Activated T-cell treated with anti-CD3 and anti-CD28 coated beads, Interleukin-2, amount 50 U/mL, for 1 hour (primary cell): Measurements from ENCODE around the gene PRF1.
"Not testable (repeated sequence)": the region's sequence is repeated elsewhere in the genome, so short reads cannot be mapped to it uniquely, and the experiment has no call there.

ENCODE experiments used
- DNase-seq: peaks from one replicate; pipeline ENCODE4 v3.0.0-alpha.2; 2020

The PRF1 gene

DNA sequence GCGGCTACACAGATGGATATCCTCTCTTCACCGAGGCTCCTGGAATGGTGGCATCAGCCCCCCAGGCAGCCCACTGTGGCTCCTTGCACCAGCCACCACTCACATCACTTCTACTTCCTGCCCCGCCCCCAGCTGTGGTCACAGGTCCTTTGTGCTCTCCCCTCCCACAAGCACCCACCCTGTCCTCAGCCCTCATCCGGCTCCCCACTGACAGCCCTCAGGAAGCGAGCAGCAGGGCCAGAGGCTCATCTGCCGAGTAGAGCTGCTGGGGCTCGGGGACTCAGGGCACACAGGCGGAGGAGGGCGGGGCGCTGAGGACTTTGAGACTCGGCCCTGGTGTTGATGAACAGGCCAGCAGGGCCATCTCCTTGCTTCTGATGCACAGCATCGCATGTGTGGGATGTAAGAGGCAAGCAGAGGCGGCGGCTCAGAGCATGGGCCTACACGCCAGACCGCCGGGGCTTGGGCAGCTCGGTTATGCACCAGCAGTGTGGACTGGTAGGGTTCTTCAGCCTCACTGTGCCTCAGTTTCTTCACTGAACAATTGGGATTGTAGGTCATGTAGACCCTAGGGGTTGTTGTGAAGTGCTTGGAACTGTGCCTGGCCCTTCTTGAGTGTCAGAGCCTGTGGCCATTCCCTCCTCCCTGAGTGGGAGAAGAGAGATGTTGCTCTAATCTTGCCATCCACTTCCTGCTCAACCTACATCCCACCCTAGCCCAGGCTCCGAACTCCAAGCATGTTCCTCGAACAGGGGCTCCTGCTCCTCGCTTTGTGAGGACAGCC is at the start of gene PRF1:
TSS of gene PRF1 (minus strand) at position 77 of the 784 bp plus-strand sequence. CDS start 1,839 bp downstream, outside the sequence.
- peak; percentile 69 for DNase-seq

DNA sequence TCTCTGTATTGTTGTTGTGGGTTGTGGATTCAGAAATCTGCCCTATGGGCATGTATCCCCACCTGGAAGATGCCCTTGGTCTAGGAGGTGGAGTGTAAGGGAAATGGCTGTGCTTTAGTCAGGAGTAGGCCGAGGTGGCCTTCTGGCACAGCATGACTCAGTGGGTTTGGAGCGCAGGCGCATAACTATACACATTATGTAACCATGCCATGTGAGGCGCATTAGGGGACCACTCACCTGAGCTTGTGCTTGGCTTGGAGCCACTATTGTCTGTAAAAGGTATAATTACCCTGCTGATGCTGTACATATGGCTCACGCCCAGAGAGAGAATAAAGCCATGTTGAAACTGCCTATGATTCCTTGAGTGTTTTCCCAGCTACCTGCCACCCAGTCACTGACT is 49.1 kb upstream of the PRF1 start:
- DNase-seq: no peak

DNA sequence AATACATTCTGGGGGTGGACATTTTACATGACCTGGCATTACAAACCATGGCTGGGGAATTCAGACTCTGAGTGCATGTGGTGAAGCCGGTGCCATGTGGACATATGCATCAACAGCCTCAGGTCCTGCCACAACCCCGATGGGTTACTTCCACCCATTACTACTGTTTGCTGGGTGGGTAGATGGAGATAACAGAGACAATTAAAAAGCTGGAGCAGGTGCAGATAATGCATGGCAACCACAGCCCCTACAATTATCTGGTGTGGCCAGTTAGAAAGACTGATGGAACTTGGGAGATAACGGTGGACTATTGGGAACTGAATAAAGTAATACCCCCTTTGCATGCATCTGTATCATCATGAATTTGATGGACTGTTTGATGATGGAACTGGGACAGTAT is 48.2 kb upstream of the PRF1 start:
- DNase-seq: no peak

DNA sequence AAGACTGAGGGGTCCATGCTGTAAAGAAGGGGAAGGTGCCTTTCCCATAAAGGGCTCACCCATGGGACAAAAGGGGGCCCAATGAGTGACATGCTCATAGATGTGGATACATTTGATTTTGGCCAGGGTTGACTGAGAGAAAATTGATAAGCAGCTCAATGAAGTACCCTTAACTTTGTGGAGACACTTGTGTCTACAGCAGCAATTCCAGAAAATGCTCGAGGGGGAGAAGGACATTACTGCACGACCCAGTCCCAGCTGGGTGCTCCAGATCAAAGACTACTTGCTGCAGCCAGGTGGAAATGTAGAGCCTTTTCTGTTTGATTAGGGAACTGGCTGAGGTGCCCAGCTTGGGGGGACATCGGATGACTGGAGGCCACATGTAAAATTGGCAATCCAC is 47.6 kb upstream of the PRF1 start:
- DNase-seq: no peak

DNA sequence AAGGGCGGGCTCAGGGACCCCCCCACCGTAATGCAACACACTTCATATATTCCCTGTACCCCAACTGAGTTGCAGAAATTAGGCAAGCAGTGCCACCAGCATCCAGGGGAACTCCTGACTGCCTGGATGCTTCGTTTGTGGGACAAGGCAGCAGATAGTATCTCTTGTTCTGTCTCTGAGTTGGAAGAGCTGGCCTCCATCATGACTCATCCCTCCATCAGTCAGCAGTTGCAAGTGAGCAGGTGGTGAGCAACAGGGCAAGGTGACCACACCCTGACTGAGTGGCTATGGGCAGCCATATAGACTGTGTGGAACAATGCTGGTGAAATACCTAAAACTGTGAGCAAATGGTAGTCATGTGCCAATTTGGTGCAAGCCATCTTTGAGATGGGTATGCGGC is 47.0 kb upstream of the PRF1 start:
- DNase-seq: no peak

DNA sequence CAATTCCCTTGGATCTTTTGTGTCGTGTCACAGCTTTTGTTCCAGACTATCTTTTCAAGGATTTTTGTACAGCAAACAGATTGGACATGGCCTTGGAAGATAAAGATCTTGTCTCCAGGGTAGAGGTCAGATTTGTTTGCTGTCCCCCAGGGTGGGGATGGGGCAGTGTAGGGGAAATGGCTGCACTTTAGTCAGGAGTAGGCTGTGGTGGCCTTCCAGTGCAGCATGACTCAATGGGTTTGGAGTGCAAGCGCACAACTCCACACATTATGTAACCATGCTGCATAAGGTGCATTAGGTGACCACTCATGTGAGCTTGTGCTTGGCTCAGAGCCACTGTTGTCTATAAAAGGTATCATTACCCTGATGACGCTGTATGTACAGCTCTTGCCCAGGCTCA is 45.9 kb upstream of the PRF1 start:
- no peak for DNase-seq

DNA sequence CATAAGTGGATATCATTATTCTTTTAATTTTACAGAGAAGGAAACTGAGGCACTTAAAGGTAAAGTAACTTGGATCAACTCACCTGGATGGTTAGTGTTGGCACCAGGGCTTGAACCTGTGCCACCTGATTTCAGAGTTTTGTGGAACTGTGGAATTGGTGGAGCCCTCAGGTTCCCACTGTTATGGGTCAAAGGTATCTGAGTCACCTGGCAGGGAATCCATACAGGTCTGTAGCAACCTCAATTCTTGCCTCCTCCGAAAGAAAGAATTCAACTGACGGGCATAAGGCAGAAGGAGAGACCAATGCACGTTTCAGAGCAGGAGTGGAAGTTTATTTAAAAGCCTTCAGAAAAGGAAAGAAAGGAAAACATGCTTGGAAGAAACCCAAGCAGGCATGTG is 44.5 kb upstream of the PRF1 start:
- DNase-seq: no peak

DNA sequence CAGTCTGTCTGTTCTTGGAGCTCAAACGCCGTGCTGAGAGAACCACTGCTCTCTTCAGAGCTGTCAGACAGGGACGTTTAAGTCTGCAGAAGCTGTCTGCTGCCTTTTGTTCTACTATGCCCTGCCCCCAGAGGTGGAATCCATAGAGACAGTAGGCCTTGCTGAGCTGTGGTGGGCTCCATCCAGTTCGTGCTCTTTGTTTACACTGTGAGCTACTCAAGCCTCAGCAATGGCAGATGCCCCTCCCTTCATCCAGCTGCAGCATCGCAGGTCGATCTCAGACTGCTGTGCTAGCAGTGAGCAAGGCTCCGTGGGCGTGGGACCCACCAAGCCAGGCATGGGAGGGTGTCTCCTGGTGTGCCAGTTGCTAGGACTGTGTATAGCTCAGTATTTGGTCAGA is 42.4 kb upstream of the PRF1 start:
- DNase-seq: not testable (repeated sequence)

DNA sequence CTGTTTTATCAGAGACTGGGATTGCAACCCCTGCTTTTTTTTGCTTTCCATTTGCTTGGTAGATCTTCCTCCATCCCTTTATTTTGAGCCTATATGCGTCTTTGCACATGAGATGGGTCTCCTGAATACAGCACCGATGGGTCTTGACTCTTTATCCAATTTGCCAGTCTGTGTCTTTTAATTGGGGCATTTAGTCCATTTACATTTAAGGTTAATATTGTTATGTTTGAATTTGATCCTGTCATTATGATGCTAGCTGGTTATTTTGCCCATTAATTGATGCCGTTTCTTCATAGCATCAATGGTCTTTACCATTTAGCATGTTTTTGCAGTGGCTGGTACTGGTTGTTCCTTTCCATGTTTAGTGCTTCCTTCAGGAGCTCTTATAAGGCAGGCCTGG is 40.7 kb upstream of the PRF1 start:
- DNase-seq: not testable (repeated sequence)

DNA sequence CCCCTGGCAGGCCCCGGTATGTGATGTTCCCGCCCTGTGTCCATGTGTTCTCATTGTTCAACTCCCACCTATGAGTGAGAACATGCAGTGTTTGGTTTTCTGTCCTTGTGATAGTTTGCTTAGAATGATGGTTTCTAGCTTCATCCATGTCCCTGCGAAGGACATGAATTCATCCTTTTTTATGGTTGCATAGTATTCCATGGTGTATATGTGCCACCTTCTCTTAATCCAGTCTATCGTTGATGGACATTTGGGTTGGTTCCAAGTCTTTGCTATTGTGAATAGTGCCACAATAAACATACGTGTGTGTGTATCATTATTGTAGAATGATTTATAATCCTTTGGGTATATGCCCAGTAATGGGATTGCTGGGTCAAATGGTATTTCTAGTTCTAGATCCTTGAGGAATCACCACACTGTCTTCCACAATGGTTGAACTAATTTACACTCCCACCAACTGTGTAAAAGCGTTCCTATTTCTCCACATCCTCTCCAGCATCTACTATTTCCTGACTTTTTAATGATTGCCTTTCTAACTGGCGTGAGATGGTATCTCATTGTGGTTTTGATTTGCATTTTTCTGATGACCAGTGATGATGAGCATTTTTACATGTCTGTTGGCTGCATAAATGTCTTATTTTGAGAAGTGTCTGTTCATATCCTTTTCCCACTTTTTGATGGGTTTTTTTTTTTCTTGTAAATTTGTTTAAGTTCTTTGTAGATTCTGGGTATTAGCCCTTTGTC is 37.3 kb upstream of the PRF1 start:
- not testable (repeated sequence) for DNase-seq

DNA sequence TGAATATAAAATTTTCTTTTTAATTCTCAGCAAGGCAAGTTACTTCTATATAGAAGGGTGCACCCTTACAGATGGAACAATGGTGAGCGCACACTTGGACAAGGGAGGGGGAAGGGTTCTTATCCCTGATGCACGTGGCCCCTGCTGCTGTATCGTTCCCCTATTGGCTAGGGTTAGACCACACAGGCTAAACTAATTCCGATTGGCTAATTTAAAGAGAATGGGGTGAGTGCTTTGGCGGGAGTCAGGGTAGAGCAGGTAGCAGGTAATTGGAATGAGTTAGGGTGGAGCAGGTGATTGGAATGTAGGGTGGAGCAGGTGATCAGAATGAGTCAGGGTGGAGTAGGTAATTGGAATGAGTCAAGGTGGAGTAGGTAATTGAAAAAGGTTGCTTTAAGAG is 32.0 kb upstream of the PRF1 start:
- DNase-seq: not testable (repeated sequence)

DNA sequence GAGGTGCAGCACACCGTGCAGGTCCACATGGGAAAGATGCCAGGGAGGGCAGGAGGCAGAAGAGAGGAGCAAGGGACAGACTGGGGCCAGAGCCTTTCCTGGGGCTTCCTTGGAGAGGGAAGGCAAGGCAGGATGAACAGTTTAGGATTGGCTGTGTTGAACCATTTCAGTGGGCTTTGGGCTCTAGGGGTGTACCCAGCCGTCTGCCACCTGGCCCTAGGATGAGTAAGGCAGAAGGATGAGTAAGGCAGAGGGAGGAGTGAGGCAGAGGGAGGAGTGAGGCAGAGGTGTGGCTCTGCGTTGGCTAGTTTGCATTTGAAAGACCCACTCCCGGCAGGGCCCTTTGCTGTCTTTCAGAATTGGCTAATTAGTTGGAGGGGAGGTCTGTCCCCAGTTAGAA is 31.5 kb upstream of the PRF1 start:
- no peak for DNase-seq

DNA sequence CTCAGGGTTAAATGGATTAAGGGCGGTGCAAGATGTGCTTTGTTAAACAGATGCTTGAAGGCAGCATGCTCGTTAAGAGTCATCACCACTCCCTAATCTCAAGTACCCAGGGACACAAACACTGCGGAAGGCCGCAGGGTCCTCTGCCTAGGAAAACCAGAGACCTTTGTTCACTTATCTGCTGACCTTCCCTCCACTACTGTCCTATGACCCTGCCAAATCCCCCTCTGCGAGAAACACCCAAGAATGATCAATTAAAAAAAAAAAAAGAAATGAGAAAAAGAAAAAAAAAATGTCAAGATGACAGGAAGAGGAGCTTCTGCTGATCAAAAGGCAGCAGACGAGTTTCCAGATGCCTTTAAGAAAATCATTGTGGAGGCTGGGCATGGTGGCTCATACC is 29.2 kb upstream of the PRF1 start:
- DNase-seq: not testable (repeated sequence)

DNA sequence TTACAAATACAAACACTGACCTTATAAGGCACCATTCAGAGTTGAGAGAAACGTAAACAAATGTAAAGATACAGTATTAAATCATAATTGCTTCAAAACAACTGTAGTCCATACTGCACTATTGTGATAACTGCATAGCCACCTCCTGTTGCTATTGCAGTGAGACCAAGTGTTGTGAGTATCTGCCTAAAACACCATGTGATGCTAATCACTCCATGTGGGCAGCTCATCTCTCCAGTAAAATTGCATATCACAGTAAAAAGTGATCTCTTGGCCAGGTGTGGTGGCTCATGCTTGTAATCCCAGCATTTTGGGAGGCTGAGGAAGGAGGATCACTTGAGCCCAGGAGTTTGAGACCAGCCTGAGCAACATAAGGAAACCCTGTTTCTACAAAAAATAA is 26.8 kb upstream of the PRF1 start:
- DNase-seq: no peak

DNA sequence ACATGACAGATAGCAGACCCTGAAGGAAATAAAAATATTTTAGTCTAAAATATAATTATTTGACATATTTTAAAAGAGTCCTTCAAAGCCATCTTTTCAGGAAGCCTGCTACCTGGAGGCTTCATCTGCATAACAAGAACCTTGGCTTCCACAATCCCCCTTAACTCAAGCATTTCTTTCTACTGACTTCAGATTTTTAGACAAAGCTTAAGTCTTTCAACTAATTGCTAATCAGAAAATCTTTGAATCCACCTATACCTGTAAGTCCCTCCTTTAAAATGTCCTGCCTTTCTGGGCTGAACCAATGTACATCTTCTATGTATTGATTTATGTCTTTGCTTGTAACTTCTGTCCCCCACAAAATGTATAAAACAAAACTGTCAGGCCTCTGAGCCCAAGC is 23.5 kb upstream of the PRF1 start:
- no peak for DNase-seq

DNA sequence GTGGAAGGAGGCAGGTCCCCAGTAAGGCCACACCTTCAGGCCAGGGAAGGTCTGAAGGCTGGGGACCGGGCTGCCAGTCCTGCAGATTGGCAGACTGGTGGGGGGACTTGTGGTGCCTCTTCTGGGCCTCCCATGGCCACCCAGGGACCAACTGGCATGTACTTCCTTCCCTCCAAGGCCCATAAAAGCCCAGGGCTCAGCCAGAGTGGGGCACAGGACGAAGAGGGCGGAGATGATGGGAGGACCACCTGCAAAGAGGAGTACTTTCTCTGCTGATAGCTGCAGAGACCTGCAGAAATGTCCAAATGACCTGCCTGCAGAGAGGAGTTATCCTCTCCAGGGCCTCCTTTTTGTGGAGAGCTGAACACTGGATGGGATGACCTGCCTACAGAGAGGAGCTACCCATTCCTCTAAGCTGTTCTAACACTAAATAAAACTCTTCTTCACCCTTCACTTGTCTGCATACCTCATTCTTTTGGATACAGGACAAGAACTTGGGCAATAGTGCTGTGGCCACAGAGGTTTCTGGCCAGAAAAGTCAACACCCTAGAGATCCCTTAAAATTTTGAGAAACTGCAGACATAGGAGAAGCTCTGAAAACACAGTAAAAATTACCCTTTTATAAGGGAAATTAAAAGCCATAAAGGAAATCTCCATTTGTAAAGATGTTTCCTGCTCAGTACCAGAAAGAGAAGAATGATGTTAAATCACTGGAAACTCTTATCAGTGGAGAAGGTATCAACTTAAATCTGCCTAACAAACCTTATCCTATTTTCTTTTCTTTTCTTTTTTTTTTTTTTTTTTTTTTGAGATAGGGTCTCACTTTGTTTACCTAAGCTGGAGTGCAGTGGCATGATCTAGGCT is 20.7 kb upstream of the PRF1 start:
- DNase-seq: no peak

DNA sequence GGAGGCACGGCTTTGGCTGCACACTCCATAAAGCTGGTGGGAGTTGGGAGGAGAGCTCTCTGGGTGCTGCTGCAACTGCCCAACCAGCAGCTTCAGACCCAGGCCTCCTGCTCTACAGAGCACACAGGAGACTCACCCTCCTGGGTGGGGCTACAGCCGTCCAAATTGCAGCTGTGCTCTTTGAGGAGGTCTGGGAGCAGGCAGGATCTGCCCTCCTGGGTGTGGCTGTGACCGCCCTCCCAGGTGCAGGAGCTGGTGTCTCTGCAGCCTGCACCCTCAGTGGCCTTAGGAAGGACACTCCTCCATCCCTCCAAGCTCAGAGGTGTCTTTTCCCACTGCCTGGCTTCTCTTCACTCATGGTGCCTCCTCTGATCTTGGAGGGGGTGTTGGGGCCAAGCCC is 20.0 kb upstream of the PRF1 start:
- no peak for DNase-seq

DNA sequence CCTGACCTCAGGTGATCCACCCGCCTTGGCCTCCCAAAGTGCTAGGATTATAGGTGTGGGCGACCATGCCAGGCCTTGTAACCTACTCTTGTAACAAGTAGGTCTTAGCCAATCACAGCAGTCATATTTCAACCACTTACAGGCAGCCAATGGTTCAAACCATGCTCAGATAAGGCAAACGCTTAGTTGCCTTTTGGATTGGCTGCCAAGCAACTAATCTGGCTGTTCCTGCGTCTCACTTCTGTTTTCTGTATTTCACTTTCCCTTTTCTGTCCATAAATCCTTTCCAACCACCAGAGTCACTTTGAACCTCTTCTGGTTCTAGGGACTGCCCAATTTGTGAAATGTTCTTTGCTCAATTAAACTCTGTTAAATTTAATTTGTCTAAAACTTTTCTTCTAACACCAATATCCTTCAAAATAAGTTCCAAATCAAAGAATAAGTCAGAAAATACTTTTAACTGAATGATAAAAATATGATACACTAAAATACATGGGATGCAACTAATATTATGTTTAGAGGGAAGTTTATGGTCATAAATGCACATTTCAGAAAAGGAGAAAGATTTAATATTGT is 19.1 kb upstream of the PRF1 start:
- no peak for DNase-seq

DNA sequence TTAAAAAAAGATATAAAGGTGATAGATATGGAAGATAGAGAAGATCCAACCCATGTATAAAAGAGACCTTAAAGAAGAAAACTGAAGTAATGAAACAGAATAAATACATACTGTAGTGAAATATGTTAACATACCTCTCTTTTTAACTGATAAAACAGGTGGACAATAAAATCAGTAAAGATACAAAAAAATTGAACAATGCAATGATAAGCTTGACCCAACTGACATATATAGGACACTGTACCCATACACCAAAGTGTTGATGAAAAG is 17.4 kb upstream of the PRF1 start:
- DNase-seq: no peak

DNA sequence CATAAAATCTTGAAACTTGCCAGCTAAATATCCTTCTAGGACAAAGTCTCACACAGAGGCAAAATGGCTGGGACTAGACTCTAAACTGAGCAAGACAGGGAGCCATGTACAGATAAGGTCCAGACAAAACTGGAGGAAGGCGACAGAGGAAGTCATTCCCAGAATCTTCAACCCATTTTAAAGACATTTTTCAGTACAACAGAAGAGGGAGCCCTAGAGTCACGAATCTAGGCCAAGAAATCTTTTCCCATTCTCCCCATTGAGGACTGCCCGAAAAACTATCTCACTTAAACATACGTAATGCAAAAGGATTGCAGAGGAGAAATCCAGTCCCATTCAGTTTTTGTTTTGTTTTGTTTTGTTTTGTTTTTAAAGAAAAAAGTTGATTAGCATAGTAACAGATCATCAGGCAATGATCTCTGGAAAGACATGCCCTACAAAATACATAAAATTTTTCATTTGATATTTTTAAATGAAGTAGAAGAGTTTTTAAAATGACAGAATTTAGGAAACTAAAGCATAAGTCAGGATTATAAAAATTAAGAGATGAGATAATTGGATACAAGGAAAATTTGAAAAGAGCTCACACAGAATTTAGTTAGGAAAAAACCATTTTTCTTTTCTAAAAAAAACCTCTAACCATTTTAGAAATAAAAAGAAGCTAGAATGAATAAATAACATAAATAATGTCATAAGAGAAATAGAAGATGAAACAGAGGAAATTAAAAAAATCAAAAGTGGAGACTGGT is 16.9 kb upstream of the PRF1 start:
- DNase-seq: no peak

DNA sequence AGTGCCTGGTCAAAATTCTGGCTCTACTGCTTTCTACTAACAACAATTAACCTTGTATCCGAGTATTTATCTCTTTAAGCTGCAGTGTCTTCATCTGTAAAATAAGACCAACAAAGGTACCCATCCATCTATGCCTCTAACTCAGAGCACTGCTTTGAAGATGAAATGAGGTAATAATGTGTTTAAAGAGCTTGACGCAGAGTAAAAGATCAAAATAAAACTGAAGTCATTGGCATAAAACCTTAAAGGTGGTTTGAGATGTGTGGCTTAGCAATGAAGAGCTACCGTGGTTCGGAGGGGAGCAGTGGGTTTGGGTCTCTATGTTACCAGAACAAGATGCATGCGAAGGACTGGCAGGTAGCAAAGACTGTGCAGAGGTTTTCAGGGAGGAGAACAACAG is 16.1 kb upstream of the PRF1 start:
- DNase-seq: no peak

DNA sequence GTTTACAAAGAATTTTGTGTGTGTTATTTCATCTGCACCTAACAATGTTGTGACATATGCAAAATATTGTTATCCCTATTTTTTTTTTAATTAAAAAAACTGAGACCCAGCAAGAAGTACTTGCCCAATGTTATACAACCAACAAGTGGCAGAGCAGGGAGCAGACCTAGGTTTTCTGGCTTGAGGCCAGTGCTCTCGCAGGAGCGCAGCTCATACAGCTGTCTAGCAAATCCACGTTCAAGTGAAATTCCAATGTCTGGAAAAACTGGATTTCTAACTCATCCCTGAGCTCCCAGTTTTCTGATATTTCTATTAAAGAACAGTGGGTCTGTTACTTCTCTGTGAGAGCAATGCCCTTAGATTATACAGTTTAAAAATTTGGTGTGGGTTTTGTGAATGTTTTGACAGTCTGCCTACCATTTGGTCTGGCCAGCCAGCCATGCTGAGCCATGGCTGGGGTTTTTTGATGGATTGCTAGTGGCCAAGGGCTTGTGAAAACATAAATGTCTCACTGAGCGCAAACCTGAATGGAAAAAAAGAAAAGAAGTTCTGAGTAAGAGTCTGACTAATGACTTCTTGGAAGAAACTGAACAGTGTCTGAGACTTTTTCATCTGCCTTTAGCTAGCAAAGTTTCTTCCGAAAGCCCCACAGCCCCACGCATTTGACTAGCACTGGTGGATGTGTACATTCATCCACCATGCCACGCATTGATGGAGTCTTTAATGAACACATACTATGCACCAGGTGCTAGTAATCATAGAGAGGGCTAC is 15.4 kb upstream of the PRF1 start:
- no peak for DNase-seq
